WI38 (cell line): Measurements from ENCODE around the gene GORAB.

Experiments
- H3K4me3 ChIP-seq: 2 replicates; pipeline ENCODE4 v1.5.1; 2011; ENCODE audit warnings: low read depth, mild to moderate bottlenecking, control low read depth, low read length
- CTCF ChIP-seq: IDR thresholded peaks from 2 replicates; pipeline ENCODE4 v1.5.1; 2012; ENCODE audit warnings: low read depth, mild to moderate bottlenecking, control low read depth, low read length

The GORAB gene

GRCh38 chr1:170555370-170555769 lies 23.4 kb downstream of the GORAB start:
- no peak overlapping the region for H3K4me3 ChIP-seq
- no peak for TF ChIP-seq CTCF

- no peak overlapping the region for H3K4me3 ChIP-seq
- TF ChIP-seq CTCF: no peak
These were observed 25.0 kb downstream of the GORAB start for GRCh38 chr1:170556917-170557316.

- no peak for TF ChIP-seq CTCF
- no peak overlapping the region for H3K4me3 ChIP-seq
These were observed 26.8 kb downstream of the GORAB start for GRCh38 chr1:170558731-170559130.

- no peak for TF ChIP-seq CTCF
- H3K4me3 ChIP-seq: no peak overlapping the region
These were observed 27.2 kb downstream of the GORAB start for GRCh38 chr1:170559166-170559565.

GRCh38 chr1:170560681-170561285 lies 28.8 kb downstream of the GORAB start:
- TF ChIP-seq CTCF: no peak
- no peak overlapping the region for H3K4me3 ChIP-seq

GRCh38 chr1:170562646-170563338 lies 30.8 kb downstream of the GORAB start:
- no peak overlapping the region for H3K4me3 ChIP-seq

More at GRCh38 chr1:170562646-170563338, 30.8 kb downstream of the GORAB start:
- TF ChIP-seq CTCF: no peak
